HK-2 (cell line): ENCODE results near the gene TAPBP.

Source experiments
- DNase-seq: peaks from one replicate; pipeline ENCODE4 v3.0.0-alpha.2; 2018; ENCODE audit not compliant: unreplicated experiment

TAPBP gene

GRCh38 chr6:33319939-33320314, 6.0 kb upstream of the TAPBP start:
- DNase-seq, result no peak

GRCh38 chr6:33318426-33319073, 4.7 kb upstream of the TAPBP start:
- DNase-seq, result no peak

DNA sequence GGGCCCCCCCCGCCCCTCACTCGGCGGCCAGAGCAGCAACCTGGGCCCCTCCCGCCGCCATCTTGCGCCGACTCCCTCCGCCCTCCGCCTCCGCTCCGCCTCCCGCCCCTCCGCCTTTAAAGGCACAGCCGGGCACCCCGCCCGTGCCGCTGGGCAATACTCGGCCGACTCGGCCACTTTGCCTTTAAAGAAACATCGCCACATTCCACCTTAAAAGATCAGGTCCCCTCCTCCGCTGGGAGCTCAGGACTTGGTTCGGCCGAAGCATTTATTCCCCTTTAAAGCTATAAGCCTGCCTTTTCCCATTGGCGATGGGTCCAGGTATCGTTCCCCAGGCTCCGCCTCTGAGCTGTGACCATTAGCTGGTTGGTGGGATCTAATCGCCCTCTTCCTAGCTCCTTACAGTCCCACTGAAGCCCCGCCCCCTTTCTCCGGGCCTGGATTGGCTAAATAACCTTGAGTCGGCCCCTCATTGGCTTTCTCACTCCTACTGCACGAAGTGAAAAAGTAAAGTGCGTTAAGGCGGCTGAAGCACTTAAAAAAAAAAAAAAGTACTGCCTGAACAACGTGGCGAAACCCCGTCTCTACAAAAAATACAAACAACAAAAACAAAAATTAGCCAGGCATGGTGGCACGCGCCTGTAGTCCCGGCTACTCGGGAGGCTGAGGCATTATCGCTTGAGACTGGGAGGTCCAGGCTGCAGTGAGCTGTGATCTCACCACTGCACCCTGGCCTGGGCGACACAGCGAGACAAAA, 4.0 kb upstream of the TAPBP start, which contains the start of gene ZBTB22:
TSS of gene ZBTB22 (minus strand) at position 76 of the 757 bp plus-strand sequence. CDS start 828 bp downstream, outside the sequence.
- peak; percentile 96 for DNase-seq

DNA sequence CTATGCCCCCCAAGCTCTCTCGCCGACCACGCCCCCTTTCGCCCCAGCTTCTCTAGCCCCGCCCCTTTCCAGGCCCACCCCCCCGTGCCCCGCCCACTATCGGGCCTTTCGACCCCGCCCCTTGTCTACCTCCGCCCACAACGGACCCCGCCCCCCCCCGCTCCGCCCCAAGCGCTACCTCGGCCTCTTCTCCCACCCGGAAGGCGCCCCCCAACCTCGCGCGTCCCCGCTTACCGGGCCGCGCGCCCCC, 3.5 kb upstream of the TAPBP start:
- DNase-seq, result no peak

DNA sequence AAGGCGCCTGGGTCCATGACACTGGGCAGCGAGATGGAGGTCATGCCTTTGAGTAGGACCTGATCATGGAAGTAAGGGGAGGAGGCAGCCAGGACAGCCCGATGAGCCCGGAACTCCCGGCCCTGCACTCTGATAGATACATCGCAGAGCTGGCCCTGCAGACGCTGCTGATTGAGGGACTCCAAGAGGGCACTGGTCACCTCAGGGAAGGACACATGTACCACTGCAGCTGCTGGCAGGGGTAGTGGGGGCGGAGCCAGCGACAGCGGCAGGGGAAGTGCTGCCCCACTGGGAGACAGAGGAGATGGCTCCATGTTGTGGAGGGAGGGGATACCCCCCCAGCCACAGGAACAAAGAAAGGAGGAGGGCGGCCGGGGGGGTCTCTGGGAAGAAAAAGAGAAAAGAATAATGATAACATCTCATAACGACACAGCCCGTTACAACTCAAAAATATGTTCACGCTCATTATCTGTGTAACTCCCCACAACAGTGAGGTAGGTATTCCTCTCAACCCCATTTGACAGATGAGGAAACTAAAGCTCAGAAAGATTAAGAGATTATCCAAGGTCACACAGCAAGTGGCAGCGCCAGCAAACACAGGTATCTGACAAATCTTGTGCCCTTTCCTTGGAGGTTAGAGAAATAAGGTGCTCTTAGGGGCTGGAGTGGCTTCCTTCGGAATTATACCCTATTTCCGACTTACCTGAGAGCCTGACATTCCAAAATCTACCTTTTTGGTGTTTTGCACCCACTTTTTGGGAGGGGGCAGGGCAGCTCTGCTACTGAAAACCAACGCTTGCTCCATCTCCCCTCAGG, 2.9 kb upstream of the TAPBP start:
- DNase-seq, result no peak

DNA sequence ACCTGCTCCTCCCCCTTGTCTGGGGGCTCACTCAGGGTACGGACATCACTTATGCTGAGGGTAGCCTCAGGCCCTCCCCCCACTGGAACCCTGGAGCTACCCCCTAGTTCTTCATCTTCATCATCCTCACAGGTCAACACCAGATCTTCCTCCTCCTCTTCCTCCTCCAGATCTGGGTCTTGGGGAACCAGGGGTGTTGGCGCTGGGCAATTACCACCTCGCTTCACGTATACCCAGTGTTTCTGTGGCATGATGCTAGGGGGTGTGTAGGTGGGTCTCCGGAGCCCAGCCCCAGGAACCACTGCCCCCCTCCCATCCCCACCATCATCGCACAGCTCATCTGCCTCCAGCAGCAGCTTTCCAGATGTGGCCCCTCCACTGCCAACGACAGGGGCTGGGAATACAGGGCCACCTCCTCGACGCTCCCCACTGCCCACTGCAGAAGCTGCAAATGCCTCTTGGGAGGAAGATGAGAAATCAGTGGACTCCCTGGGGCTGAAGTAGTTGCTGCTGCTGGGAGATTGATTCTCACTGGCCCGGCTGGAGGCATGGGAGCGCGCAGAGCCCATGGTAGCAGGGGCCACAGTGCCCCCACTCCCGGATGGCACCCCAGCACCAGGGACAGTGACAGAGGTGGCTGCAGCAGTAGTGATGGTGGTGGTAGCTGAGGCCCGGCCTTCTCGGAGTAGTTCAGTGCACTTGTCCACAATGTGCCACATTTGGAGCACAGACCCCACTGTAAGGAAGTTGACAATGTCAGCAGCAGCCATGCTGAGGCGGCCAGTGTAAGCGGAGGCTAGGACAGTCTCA, 2.1 kb upstream of the TAPBP start:
- DNase-seq, result no peak

- DNase-seq, result no peak
Measured at GRCh38 chr6:33314943-33315792, 1.3 kb upstream of the TAPBP start.

GRCh38 chr6:33314515-33314942, 651 bp upstream of the TAPBP start:
- DNase-seq, result peak; percentile 72

DNA sequence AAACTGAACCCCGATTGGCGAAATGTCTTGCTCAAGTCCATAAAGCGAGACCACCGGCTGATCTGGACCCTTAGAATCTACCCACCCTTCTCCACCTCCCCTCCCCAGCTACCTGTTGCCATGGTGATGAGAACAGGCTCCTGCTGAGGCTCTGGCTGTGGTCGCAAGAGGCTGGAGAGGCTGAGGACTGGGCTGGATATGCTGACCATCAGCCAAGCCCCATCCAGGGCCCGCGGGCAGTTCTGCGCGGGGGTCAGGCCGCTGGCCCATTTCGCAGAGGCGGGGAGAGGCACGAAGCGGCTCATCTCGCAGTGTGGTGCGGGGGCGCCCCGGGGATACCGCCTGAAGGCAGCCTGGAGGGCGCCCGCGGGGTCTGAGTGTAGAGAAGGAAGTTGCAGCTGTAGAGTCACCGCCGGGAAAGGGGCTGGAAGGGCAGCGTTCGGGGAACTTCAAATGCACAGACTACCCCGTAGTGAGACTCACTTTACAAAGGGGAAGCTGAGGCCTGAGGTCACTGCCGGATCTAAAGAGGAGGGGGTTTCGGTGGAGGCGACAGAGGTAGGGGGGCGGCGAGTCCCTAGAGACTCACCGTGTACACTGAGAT, 671 bp downstream of the TAPBP start:
- peak; percentile 39 for DNase-seq

- DNase-seq, result peak; percentile 74
Measured at GRCh38 chr6:33312361-33313104, 1.3 kb downstream of the TAPBP start.

- no peak for DNase-seq
Measured at GRCh38 chr6:33306356-33306755, 7.5 kb downstream of the TAPBP start.

GRCh38 chr6:33305052-33305451, 8.8 kb downstream of the TAPBP start:
- DNase-seq, result no peak

GRCh38 chr6:33304216-33304615, 9.7 kb downstream of the TAPBP start:
- no peak for DNase-seq

DNA sequence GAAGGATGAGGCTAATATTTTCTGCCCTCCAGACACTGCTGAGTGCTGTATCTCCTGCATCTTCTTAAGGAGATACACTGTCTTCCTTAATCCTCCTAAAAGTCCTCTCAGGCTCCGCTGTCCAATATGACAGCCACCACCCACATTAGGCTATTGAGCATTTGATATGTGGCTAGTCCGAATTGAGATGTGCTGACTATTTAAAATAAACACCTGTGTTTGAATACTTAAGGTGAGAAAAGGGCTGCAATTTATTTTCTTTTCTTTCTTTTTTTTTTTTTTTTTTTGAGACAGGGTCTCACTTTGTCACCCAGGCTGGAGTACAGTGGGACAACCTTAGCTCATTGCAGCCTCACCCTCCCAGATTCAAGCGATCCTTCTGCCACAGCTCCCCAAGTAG, 12.0 kb downstream of the TAPBP start:
- no peak for DNase-seq

GRCh38 chr6:33299237-33299944, 14.5 kb downstream of the TAPBP start:
- peak; percentile 93 for DNase-seq

DNA sequence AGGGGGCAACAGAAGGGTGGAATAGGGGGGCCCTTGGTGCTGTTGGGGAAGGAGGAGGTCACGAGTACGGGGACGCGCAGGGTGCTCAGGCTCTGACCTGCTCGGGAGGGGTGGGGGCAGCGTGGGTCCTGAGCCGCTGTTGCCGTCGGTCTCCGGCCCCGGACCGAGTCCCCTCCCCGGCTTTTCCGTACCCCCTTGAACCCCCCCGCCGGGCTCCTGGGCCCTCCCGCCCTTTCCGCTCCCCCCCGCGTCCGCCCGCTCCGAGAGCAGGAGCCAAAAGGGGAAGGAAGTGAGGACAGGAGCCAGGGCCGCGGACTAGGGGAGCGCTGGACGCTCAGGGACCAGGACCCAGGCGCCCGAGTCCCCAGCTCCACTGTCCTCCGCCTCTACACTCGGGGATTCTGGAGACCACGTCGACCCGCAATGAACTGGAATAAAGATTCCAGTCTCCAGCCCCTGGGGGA, 15.1 kb downstream of the TAPBP start, which contains the start of gene RGL2:
TSS of gene RGL2 (minus strand) at position 170 of the 464 bp plus-strand sequence. CDS start 332 bp downstream, outside the sequence.
- peak; percentile 69 for DNase-seq

- DNase-seq, result peak; percentile 75
Measured at GRCh38 chr6:33297956-33298772, 15.7 kb downstream of the TAPBP start.

- DNase-seq, result no peak
Measured at GRCh38 chr6:33297406-33297955, 16.4 kb downstream of the TAPBP start.
